ENCODE results near the gene KCNQ1. TPM values are rescaled to one million over a fixed set of nuclear protein-coding genes. Genes with fewer than 3 reads are reported as not detected.

Gene KCNQ1
- total and polyA plus RNA-seq, 2 of the 13 experiments (the other 11 are each of a cell fraction or from before 2014, with no cell fraction given), result 0.02 to 0.08 TPM

- TF ChIP-seq, protein P1, sequence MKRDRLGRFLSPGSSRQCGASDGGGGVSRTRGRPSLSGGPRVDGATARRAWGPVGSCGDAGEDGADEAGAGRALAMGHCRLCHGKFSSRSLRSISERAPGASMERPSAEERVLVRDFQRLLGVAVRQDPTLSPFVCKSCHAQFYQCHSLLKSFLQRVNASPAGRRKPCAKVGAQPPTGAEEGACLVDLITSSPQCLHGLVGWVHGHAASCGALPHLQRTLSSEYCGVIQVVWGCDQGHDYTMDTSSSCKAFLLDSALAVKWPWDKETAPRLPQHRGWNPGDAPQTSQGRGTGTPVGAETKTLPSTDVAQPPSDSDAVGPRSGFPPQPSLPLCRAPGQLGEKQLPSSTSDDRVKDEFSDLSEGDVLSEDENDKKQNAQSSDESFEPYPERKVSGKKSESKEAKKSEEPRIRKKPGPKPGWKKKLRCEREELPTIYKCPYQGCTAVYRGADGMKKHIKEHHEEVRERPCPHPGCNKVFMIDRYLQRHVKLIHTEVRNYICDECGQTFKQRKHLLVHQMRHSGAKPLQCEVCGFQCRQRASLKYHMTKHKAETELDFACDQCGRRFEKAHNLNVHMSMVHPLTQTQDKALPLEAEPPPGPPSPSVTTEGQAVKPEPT (CRISPR knock-in tag; IDR thresholded peaks at IDR 0.05; ENCODE audit: low read depth), result no peak
- TF ChIP-seq FOXA3 (CRISPR knock-in tag; IDR thresholded peaks at IDR 0.05) (no peak), EED (CRISPR knock-in tag; IDR thresholded peaks at IDR 0.05) (no peak)
Observed at GRCh38 chr11:2675540-2675939, 230.7 kb downstream of the KCNQ1 start (continued).

DNA sequence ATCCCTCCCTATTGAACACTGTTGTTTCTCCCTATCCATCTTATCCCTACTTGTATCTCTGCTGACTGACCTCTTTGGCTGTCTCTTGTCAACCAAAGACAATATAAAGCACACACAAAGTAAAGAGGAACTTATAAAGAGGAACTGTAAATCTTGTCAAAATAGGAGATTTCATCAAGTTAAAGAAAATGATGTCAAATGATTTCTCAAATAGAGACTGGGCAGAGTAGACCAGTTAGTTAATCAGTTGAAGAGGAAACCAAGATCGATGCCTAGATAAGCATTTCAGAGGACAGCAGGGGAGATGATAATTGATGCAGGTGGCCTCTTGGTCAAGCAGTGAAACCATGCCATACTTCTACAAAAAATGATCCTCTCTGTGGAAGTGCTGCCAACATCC lies 232.3 kb downstream of the KCNQ1 start:
- FAIRE-seq, result no peak
- no TSS peak for BruUV-seq (replicated peaks)
- H4K20me1 ChIP-seq (ENCODE audit: insufficient read depth, low read length), result peaks cover 99% of the 10 kb centered on the region
- TF ChIP-seq WIZ (CRISPR knock-in tag; IDR thresholded peaks at IDR 0.05) (no peak), POLR2AphosphoS5 (IDR thresholded peaks at IDR 0.05; ENCODE audit: low read depth, low read length) (0 out of 2 replicates have a peak, but pooled peaks have one; percentile 3), ZNF770 (CRISPR knock-in tag; IDR thresholded peaks at IDR 0.05) (no peak), RBFOX2 (IDR thresholded peaks at IDR 0.05; ENCODE audit: low read depth, low read length) (0 out of 2 replicates have a peak, but pooled peaks have one; percentile 31), AGO2 (optimal IDR thresholded peaks at IDR 0.05; ENCODE audit: low read depth, low read length) (peak; percentile 2)
- H3K4me1 ChIP-seq (ENCODE audit: insufficient read depth, low read length), result peaks cover 94% of the 10 kb centered on the region
- no peak overlapping the region for H3K4me2 ChIP-seq (ENCODE audit: low read depth, low read length)
- in situ Hi-C loops (cut with HindIII; ENCODE audit: extremely low pct_ligation_motif_present, low pct_unique_long_range_greater_than_20kb) (no loop called here), intact Hi-C loops (cut with micrococcal nuclease; ENCODE audit: unreplicated experiment) (no loop called here)
- H2AFZ ChIP-seq (ENCODE audit: low read length), result no peak overlapping the region
- H3K9me3 ChIP-seq (ENCODE audit: low read length), result no peaks in the 10 kb centered on the region
- DNase-seq (ENCODE audit: low spot score), result no peak
- H3K79me2 ChIP-seq (ENCODE audit: insufficient read depth, low read length), result peaks cover 100% of the 10 kb centered on the region
- POLR2A ChIA-PET, result interaction anchor here (1.4 kb wide), 1 partner anchor 10 kb away, joined by 3 read pairs; no protein-coding TSS in a partner anchor
- no peak overlapping the region for H3K9ac ChIP-seq (ENCODE audit: insufficient read depth, low read depth, low read length)
- H3K27ac ChIP-seq (ENCODE audit: extremely low read length, insufficient read depth, low read length), result no peak overlapping the region
- peaks cover 25 to 78% of the 10 kb centered on the region in 2 experiments for H3K36me3 ChIP-seq (replicated peaks in 1 of 2; ENCODE audit: control insufficient read depth in 1 of 2, insufficient read depth in 2 of 2, low read length in 2 of 2)
- CTCF ChIA-PET (ENCODE audit: low intra/inter-chr PET ratio, low total read pairs), result no interaction called here
- 89% methylated on average over 1 of the region's 1 CpG for WGBS (ENCODE audit: low lambda C conversion rate)
- no peak overlapping the region for H3K4me3 ChIP-seq (replicated peaks in 1 of 3; ENCODE audit: insufficient read depth in 1 of 3, low read depth in 2 of 3, low read length in 3 of 3)
- no peak for ATAC-seq
- H3K27me3 ChIP-seq (ENCODE audit: control insufficient read depth in 1 of 2, insufficient read depth in 2 of 2, low read length in 2 of 2), result no peaks in the 10 kb centered on the region

All from HepG2 (cell line).